HCT116 (cell line): Measurements from ENCODE around the gene FGFR4. TPM values are rescaled to one million over a fixed set of nuclear protein-coding genes. Genes with fewer than 3 reads are reported as not detected.

ENCODE experiments used
- ATAC-seq: fragments of 200-7000 bp; cut with Tn5 transposase; 2 replicates; pipeline ENCODE4 v1.9.1; 2020; ENCODE audit warnings: mild to moderate bottlenecking, moderate library complexity
- BruUV-seq: library from RNA; stranded (reverse); fragments of 400-500 nt; replicated peaks from 2 replicates; lab custom pipeline; 2021; lab: Mats Ljungman, UMichigan
- CTCF ChIA-PET: fragments of 300-600 bp; sonication (Branson Sonifier 250); formaldehyde crosslinking; loops from one replicate; lab custom pipeline; 2021; ENCODE audit warnings: antibody characterized with exemption; lab: Charles Lee
- POLR2A ChIA-PET: fragments of 300-600, 350-600 bp; sonication (Branson Sonifier 250); formaldehyde crosslinking; loops from one replicate; lab custom pipeline; 2021; ENCODE audit warnings: antibody characterized with exemption; lab: Charles Lee
- RAD21 ChIA-PET, 2 experiments: fragments of 300-600 bp; sonication (Branson Sonifier 250); formaldehyde crosslinking; loops; one replicate each; lab custom pipeline; 2023; ENCODE audit warnings: low total read pairs in 2 of 2; ENCODE audit not compliant: uncharacterized antibody in 2 of 2, unreplicated experiment in 2 of 2, low non-redundant PET in 1 of 2; lab: Charles Lee
- DNase-seq: peaks from one replicate; pipeline ENCODE4 v3.0.0-alpha.2; 2010; ENCODE audit warnings: low read depth, low spot score
- H2AFZ ChIP-seq: fragments of 200-600 bp; shearing (Covaris generic), sonication (generic); 2 replicates; pipeline ENCODE4 v1.6.1; 2017; ENCODE audit warnings: low read depth, mixed run types, mixed read lengths, antibody characterized with exemption, low read length; ENCODE audit not compliant: poor library complexity, severe bottlenecking
- H3K27ac ChIP-seq: 2 replicates; pipeline ENCODE4 v1.5.1; 2012; ENCODE audit warnings: low read depth, low read length
- H3K27me3 ChIP-seq: fragments of 200-600 bp; sonication (generic); 2 replicates; pipeline ENCODE4 v1.6.1; 2016; ENCODE audit warnings: mixed run types, low read length, mixed read lengths; ENCODE audit not compliant: insufficient read depth
- H3K36me3 ChIP-seq, 2 experiments: fragments of 200-500 bp in 1 of 2; fragments of 200-600 bp in 1 of 2; sonication (Bioruptor generic) in 1 of 2; sonication (generic) in 1 of 2; 2 replicates each; pipeline versions ENCODE4 v1.5.1 to v1.6.1; 2014 to 2016; ENCODE audit warnings: low read length in 2 of 2, inconsistent platforms in 1 of 2, mixed read lengths in 1 of 2, mixed run types in 1 of 2; ENCODE audit not compliant: insufficient read depth in 2 of 2, control insufficient read depth in 1 of 2
- H3K4me1 ChIP-seq, 2 experiments: fragments of 200-600 bp in 1 of 2; sonication (generic) in 1 of 2; 2 replicates each; pipeline versions ENCODE4 v1.5.1 to v1.6.1; 2012 to 2017; ENCODE audit warnings: low read length in 2 of 2, inconsistent platforms in 1 of 2, mild to moderate bottlenecking in 1 of 2, mixed read lengths in 1 of 2, mixed run types in 1 of 2, moderate library complexity in 1 of 2; ENCODE audit not compliant: insufficient read depth in 2 of 2, control insufficient read depth in 1 of 2
- H3K4me2 ChIP-seq: fragments of 200-600 bp; sonication (generic); 2 replicates; pipeline ENCODE4 v1.6.1; 2017; ENCODE audit warnings: mixed run types, low read length, mixed read lengths
- H3K4me3 ChIP-seq, 2 experiments: fragments of 200-600 bp in 1 of 2; sonication (generic) in 1 of 2; replicated peaks in 1 of 2; 2 replicates each; pipeline ENCODE4 v1.5.1; 2011 to 2016; ENCODE audit warnings: low read length in 2 of 2, control low read depth in 1 of 2, low read depth in 1 of 2, mild to moderate bottlenecking in 1 of 2, mixed read lengths in 1 of 2, mixed run types in 1 of 2
- H3K79me2 ChIP-seq: fragments of 200-600 bp; sonication (generic); 2 replicates; pipeline ENCODE4 v1.6.1; 2017; ENCODE audit warnings: mild to moderate bottlenecking, mixed run types, low read length, moderate library complexity, mixed read lengths; ENCODE audit not compliant: insufficient read depth
- H3K9ac ChIP-seq: fragments of 200-600 bp; sonication (generic); 2 replicates; pipeline ENCODE4 v1.6.1; 2016; ENCODE audit warnings: low read length, mixed read lengths
- H3K9me2 ChIP-seq: fragments of 200-600 bp; sonication (generic), shearing (Covaris generic); 2 replicates; pipeline ENCODE4 v1.6.1; 2017; ENCODE audit warnings: mixed run types, mild to moderate bottlenecking, moderate library complexity; ENCODE audit not compliant: insufficient read depth
- H3K9me3 ChIP-seq, 2 experiments: fragments of 200-500 bp in 1 of 2; fragments of 200-600 bp in 1 of 2; sonication (Bioruptor generic) in 1 of 2; sonication (generic) in 1 of 2; 2 replicates each; pipeline ENCODE4 v1.6.1; 2014 to 2017; ENCODE audit warnings: low read length in 2 of 2, mixed read lengths in 2 of 2, inconsistent platforms in 1 of 2, low read depth in 1 of 2, mild to moderate bottlenecking in 1 of 2, mixed run types in 1 of 2, moderate library complexity in 1 of 2; ENCODE audit not compliant: control insufficient read depth in 1 of 2, insufficient read depth in 1 of 2
- H4K20me1 ChIP-seq: fragments of 200-600 bp; sonication (generic), shearing (Covaris generic); 2 replicates; pipeline ENCODE4 v1.6.1; 2017; ENCODE audit warnings: mixed run types, mild to moderate bottlenecking, moderate library complexity; ENCODE audit not compliant: insufficient read depth
- ATF3 ChIP-seq: IDR thresholded peaks from 2 replicates; pipeline ENCODE4 v1.6.1; 2012
- CEBPB ChIP-seq: IDR thresholded peaks from 2 replicates; pipeline ENCODE4 v1.6.1; 2012; ENCODE audit warnings: low read depth
- EGR1 ChIP-seq: IDR thresholded peaks from 2 replicates; pipeline ENCODE4 v1.6.1; 2012; ENCODE audit warnings: low read depth
- EZH2 ChIP-seq: fragments of 200-600 bp; sonication (generic); IDR thresholded peaks from 2 replicates; pipeline ENCODE4 v1.6.1; 2017; ENCODE audit warnings: antibody characterized with exemption, mixed run types
- EZH2phosphoT487 ChIP-seq: fragments of 200-600 bp; IDR thresholded peaks from 2 replicates; pipeline ENCODE4 v1.6.1; 2018; ENCODE audit warnings: antibody characterized with exemption, borderline replicate concordance
- FOSL1 ChIP-seq: IDR thresholded peaks from 2 replicates; pipeline ENCODE4 v1.6.1; 2012; ENCODE audit warnings: low read depth
- JUND ChIP-seq: IDR thresholded peaks from 2 replicates; pipeline ENCODE4 v1.6.1; 2012
- POLR2A ChIP-seq: IDR thresholded peaks from 2 replicates; pipeline ENCODE4 v1.7.0; 2011; ENCODE audit warnings: borderline replicate concordance; ENCODE audit not compliant: insufficient read depth, insufficient read length; ENCODE audit errors: extremely low read depth
- POLR2AphosphoS5 ChIP-seq: IDR thresholded peaks from 2 replicates; pipeline ENCODE4 v1.6.1; 2011; ENCODE audit warnings: mild to moderate bottlenecking, low read depth, low read length, moderate library complexity
- RAD21 ChIP-seq: IDR thresholded peaks from 2 replicates; pipeline ENCODE4 v1.6.1; 2012; ENCODE audit warnings: low read depth, mild to moderate bottlenecking
- REST ChIP-seq: IDR thresholded peaks from 2 replicates; pipeline ENCODE4 v1.6.1; 2012; ENCODE audit warnings: low read depth
- SIN3A ChIP-seq: IDR thresholded peaks from 2 replicates; pipeline ENCODE4 v1.6.1; 2012; ENCODE audit warnings: low read depth
- SP1 ChIP-seq: IDR thresholded peaks from 2 replicates; pipeline ENCODE4 v1.6.1; 2012; ENCODE audit warnings: low read depth
- SRF ChIP-seq: IDR thresholded peaks from 2 replicates; pipeline ENCODE4 v1.6.1; 2012; ENCODE audit warnings: low read depth
- TCF7L2 ChIP-seq: IDR thresholded peaks from 2 replicates; pipeline ENCODE4 v1.7.0; 2011; ENCODE audit warnings: borderline replicate concordance, inconsistent platforms; ENCODE audit not compliant: insufficient read depth, insufficient read length; ENCODE audit errors: extremely low read depth
- YY1 ChIP-seq: IDR thresholded peaks from 2 replicates; pipeline ENCODE4 v1.6.1; 2011; ENCODE audit warnings: low read length, low read depth, moderate library complexity, mild to moderate bottlenecking; ENCODE audit not compliant: insufficient replicate concordance; ENCODE audit errors: extremely low read depth
- ZFX ChIP-seq: fragments of 450-650 bp; IDR thresholded peaks from 2 replicates; pipeline ENCODE4 v1.6.1; 2017
- intact Hi-C: fragments of 100-400 bp; cut with micrococcal nuclease; formaldehyde crosslinking; loops from 2 replicates; pipeline ENCODE4 v1.10.0; 2022
- total RNA-seq: library from RNA; stranded (reverse); gene quantifications from one replicate; pipeline ENCODE4 v1.2.1, GENCODE V29; 2021; ENCODE audit not compliant: unreplicated experiment
- TF ChIP-seq, protein P1 (sequence below): IDR thresholded peaks from 2 replicates; pipeline ENCODE4 v1.6.1; 2011; ENCODE audit warnings: mild to moderate bottlenecking, low read length, moderate library complexity; ENCODE audit not compliant: insufficient replicate concordance; ENCODE audit errors: extremely low read depth
- TF ChIP-seq, protein P2 (sequence below), 3 experiments: fragments of 200-600 bp in 1 of 3; sonication (generic) in 1 of 3; IDR thresholded peaks in 2 of 3; conservative IDR thresholded peaks in 1 of 3; 2 replicates each; pipeline ENCODE4 v1.5.1; 2012 to 2017; ENCODE audit warnings: low read depth in 2 of 3, low read length in 2 of 3, antibody characterized with exemption in 1 of 3, borderline replicate concordance in 1 of 3, control low read depth in 1 of 3, mild to moderate bottlenecking in 1 of 3, mixed read lengths in 1 of 3, mixed run types in 1 of 3, moderate library complexity in 1 of 3; ENCODE audit not compliant: insufficient read depth in 1 of 3
- TF ChIP-seq, protein P3 (sequence below): IDR thresholded peaks from 2 replicates; pipeline ENCODE4 v1.6.1; 2012

FGFR4 gene
- total RNA-seq, 1 experiment from 2014 or later, result 78.1 TPM

DNA sequence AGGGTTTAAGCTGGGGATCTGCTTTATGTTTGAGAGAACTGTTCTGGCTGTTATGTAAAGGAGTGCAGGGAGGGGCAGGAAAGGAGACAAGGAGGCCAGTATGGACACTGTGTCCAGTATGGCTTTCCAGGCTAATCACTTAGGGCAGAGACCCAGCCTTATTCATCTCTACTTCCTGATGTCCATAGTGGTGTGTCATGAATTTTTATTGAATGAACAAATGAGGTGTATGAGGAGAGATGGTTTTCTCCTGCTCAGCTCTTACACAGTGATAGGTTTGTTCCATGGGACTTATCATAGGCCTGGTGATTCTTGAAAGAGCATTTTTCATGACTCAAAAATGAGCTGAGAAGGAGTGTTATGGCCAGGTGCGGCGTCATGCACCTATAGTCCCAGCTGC is 20.5 kb upstream of the FGFR4 start:
- no peak overlapping the region for H3K4me2 ChIP-seq
- no peak overlapping the region for H3K4me3 ChIP-seq
- BruUV-seq, result no TSS peak
- no peak overlapping the region for H3K27ac ChIP-seq
- H3K9me3 ChIP-seq, result no peaks in the 10 kb centered on the region
- intact Hi-C loops, result no loop called here
- no peak for ATAC-seq
- H3K9ac ChIP-seq, result no peak overlapping the region
- H3K79me2 ChIP-seq, result no peaks in the 10 kb centered on the region
- H4K20me1 ChIP-seq, result no peaks in the 10 kb centered on the region
- H2AFZ ChIP-seq, result no peak overlapping the region
- no peaks in the 10 kb centered on the region for H3K9me2 ChIP-seq
- ChIA-PET POLR2A (no interaction called here), RAD21 (no interaction called here), CTCF (no interaction called here)
- H3K36me3 ChIP-seq, result peaks cover 3 to 15% of the 10 kb centered on the region in 2 experiments; a peak in 2 of 4 replicates
- H3K27me3 ChIP-seq, result no peaks in the 10 kb centered on the region
- H3K4me1 ChIP-seq, result no peaks in the 10 kb centered on the region
- no peak for DNase-seq
- no peak for TF ChIP-seq JUND
- TF ChIP-seq TCF7L2, result no peak
- TF ChIP-seq, protein P1, sequence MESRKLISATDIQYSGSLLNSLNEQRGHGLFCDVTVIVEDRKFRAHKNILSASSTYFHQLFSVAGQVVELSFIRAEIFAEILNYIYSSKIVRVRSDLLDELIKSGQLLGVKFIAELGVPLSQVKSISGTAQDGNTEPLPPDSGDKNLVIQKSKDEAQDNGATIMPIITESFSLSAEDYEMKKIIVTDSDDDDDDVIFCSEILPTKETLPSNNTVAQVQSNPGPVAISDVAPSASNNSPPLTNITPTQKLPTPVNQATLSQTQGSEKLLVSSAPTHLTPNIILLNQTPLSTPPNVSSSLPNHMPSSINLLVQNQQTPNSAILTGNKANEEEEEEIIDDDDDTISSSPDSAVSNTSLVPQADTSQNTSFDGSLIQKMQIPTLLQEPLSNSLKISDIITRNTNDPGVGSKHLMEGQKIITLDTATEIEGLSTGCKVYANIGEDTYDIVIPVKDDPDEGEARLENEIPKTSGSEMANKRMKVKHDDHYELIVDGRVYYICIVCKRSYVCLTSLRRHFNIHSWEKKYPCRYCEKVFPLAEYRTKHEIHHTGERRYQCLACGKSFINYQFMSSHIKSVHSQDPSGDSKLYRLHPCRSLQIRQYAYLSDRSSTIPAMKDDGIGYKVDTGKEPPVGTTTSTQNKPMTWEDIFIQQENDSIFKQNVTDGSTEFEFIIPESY, result no peak
- TF ChIP-seq CEBPB, result no peak
- TF ChIP-seq RAD21, result no peak
- TF ChIP-seq REST, result no peak
- TF ChIP-seq EGR1, result no peak
- TF ChIP-seq POLR2A, result no peak
- no peak for TF ChIP-seq SP1
- no peak for TF ChIP-seq YY1
- TF ChIP-seq FOSL1, result no peak
- no peak for TF ChIP-seq ZFX
- TF ChIP-seq SIN3A, result no peak
- TF ChIP-seq, protein P2, sequence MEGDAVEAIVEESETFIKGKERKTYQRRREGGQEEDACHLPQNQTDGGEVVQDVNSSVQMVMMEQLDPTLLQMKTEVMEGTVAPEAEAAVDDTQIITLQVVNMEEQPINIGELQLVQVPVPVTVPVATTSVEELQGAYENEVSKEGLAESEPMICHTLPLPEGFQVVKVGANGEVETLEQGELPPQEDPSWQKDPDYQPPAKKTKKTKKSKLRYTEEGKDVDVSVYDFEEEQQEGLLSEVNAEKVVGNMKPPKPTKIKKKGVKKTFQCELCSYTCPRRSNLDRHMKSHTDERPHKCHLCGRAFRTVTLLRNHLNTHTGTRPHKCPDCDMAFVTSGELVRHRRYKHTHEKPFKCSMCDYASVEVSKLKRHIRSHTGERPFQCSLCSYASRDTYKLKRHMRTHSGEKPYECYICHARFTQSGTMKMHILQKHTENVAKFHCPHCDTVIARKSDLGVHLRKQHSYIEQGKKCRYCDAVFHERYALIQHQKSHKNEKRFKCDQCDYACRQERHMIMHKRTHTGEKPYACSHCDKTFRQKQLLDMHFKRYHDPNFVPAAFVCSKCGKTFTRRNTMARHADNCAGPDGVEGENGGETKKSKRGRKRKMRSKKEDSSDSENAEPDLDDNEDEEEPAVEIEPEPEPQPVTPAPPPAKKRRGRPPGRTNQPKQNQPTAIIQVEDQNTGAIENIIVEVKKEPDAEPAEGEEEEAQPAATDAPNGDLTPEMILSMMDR (IDR thresholded peaks at IDR 0.05 in 2 of 3, conservative IDR thresholded peaks at IDR 0.05 in 1 of 3; ENCODE audit: borderline replicate concordance in 1 of 3, insufficient read depth in 1 of 3, low read depth in 2 of 3, low read length in 2 of 3), result no peak
- TF ChIP-seq ATF3, result no peak
- TF ChIP-seq, protein P3, sequence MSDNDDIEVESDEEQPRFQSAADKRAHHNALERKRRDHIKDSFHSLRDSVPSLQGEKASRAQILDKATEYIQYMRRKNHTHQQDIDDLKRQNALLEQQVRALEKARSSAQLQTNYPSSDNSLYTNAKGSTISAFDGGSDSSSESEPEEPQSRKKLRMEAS, result no peak
- no peak for TF ChIP-seq POLR2AphosphoS5
- no peak for TF ChIP-seq EZH2
- TF ChIP-seq SRF, result no peak
- TF ChIP-seq EZH2phosphoT487, result no peak
